Skeletal muscle tissue (tissue), 4 donors: ENCODE results near the gene TRIO. TPM values are rescaled to one million over a fixed set of nuclear protein-coding genes. Genes with fewer than 3 reads are reported as not detected.

Experiments
- H3K27ac ChIP-seq: one replicate; pipeline ENCODE4 v1.7.0; 2013; ENCODE audit warnings: mild to moderate bottlenecking, low read depth, low read length, inconsistent platforms
- H3K27me3 ChIP-seq, 3 donors: one replicate each; pipeline ENCODE4 v1.7.0; 2013; ENCODE audit warnings: low read length in 3 of 3; ENCODE audit not compliant: control insufficient read depth in 3 of 3, insufficient read depth in 3 of 3
- H3K36me3 ChIP-seq, 3 donors: one replicate each; pipeline ENCODE4 v1.7.0; 2013; ENCODE audit warnings: low read length in 3 of 3; ENCODE audit not compliant: control insufficient read depth in 3 of 3, insufficient read depth in 3 of 3
- H3K4me1 ChIP-seq, 3 donors: one replicate each; pipeline ENCODE4 v1.7.0; 2013; ENCODE audit warnings: low read length in 3 of 3, mild to moderate bottlenecking in 3 of 3; ENCODE audit not compliant: control insufficient read depth in 3 of 3, insufficient read depth in 3 of 3
- H3K4me3 ChIP-seq, 3 donors: one replicate each; pipeline ENCODE4 v1.7.0; 2013; ENCODE audit warnings: low read length in 3 of 3
- H3K9ac ChIP-seq, 3 donors: one replicate each; pipeline ENCODE4 v1.7.0; 2013; ENCODE audit warnings: low read length in 3 of 3, mild to moderate bottlenecking in 3 of 3, moderate library complexity in 2 of 3, low read depth in 1 of 3
- H3K9me3 ChIP-seq, 3 donors: one replicate each; pipeline ENCODE4 v1.7.0; 2013; ENCODE audit warnings: low read length in 3 of 3; ENCODE audit not compliant: control insufficient read depth in 3 of 3
- total RNA-seq: library from RNA; depleted of rRNA; stranded (reverse); fragments of >200 nt; gene quantifications from one replicate; pipeline ENCODE4 v1.2.3, GENCODE V29; 2014
- donor health status: Osteomylitis.

Gene TRIO
- total RNA-seq, 1 donor from 2014 or later: 200 TPM

- Histone ChIP-seq H3K9me3 (no peaks in the 10 kb centered on the region), H3K4me3 (no peak overlapping the region), H3K4me1 (no peaks in the 10 kb centered on the region), H3K9ac (no peak overlapping the region), H3K27me3 (no peaks in the 10 kb centered on the region), H3K36me3 (peaks cover 3 to 16% (median 5%) of the 10 kb centered on the region in 3 donors), H3K27ac (no peak overlapping the region)
These were observed 208.0 kb downstream of the TRIO start for GRCh38 chr5:14351086-14351661.

- Histone ChIP-seq H3K27ac (no peak overlapping the region), H3K9ac (no peak overlapping the region), H3K36me3 (peaks cover 3 to 16% (median 5%) of the 10 kb centered on the region in 3 donors), H3K4me1 (peaks cover 0 to 2% (median 0%) of the 10 kb centered on the region in 3 donors), H3K9me3 (no peaks in the 10 kb centered on the region), H3K4me3 (no peak overlapping the region), H3K27me3 (no peaks in the 10 kb centered on the region)
These were observed 208.9 kb downstream of the TRIO start for GRCh38 chr5:14351845-14352712.

DNA sequence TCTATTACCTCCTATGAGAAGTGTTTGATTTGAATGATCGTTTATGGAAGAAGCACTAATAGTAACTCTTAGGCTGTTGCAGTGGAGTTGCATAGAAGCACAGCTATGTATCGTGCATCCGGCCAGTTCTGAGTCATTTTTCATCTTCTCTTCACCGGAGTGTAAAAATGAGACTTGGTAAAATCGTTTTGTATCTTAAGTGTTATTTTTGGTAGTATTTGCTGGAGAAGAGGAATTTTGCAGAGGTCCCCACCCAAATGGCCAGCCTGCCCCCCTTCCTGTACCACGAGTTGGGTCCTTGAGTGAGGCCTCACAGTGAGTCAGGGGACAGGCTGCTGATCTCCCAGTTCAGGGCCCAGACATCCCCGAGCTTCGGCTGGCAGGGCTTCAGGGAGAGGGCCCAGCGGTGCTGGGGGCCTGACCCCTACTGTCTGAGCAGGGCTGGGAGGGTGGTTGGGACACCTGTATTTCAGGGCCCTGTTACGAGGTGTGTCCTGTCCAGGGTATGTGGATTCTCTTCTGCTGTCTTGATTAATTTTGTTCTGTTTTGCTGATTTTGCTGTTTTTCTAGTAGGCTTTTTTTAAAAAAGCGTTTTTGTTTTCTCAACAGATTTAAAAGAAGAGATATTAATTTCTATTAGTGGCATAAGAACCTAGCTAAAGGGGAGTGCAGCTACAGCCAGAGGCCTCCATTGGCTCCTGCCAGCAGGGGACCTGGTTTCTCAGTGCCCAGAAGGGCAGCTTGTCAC lies 210.8 kb downstream of the TRIO start:
- Histone ChIP-seq H3K9ac (no peak overlapping the region), H3K9me3 (no peaks in the 10 kb centered on the region), H3K4me1 (peaks cover 0 to 5% (median 0%) of the 10 kb centered on the region in 3 donors), H3K27me3 (no peaks in the 10 kb centered on the region), H3K27ac (no peak overlapping the region), H3K4me3 (no peak overlapping the region), H3K36me3 (peaks cover 0 to 9% (median 2%) of the 10 kb centered on the region in 3 donors)

GRCh38 chr5:14355391-14355790 lies 212.2 kb downstream of the TRIO start:
- Histone ChIP-seq H3K9me3 (no peaks in the 10 kb centered on the region), H3K4me1 (peaks cover 0 to 5% (median 0%) of the 10 kb centered on the region in 3 donors), H3K36me3 (peaks cover 13 to 17% (median 14%) of the 10 kb centered on the region in 3 donors), H3K9ac (no peak overlapping the region), H3K27ac (no peak overlapping the region), H3K4me3 (no peak overlapping the region), H3K27me3 (no peaks in the 10 kb centered on the region)

DNA sequence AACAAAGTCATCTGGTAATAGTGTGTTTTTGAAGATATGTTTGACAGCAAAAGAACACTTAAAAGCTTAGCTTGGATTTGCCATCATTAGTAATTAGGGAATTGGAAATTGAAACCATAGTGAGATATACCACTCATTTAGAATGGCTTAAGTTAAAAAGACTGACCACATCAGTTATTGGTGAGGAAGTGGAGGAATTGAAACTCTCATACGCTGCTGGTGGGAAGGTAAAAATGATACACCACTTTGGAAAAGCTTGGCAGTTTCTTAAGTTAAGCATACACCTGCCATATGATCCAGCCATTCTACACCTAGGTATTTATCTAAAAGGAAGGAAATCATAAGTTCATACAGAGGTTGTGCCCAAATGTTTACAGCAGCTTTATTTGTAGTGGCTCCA lies 213.2 kb downstream of the TRIO start:
- Histone ChIP-seq H3K9ac (no peak overlapping the region), H3K9me3 (no peaks in the 10 kb centered on the region), H3K36me3 (peaks cover 14 to 23% (median 19%) of the 10 kb centered on the region in 3 donors), H3K4me1 (peaks cover 0 to 5% (median 0%) of the 10 kb centered on the region in 3 donors), H3K27ac (no peak overlapping the region), H3K4me3 (no peak overlapping the region), H3K27me3 (no peaks in the 10 kb centered on the region)

DNA sequence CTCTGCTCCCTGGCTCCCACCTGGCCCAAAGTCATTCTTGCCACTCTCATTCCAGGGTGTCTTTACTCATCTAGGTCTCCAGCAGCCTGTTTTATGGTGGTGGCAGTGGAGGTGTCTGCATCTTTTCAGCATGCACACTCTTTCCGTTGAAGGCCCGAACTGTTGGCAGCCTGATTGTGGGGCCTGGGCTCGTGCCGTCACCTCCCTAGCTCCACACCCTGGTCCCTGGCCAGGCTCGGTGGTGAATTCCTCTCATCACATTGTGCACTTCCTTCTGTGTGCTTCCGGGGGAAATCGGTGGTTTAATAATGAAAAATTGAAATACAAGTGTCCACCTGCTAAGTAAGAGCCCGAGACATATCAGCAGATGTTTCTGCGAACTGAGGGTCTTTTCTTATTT lies 214.3 kb downstream of the TRIO start:
- no peaks in the 10 kb centered on the region for H3K9me3 ChIP-seq
- H3K9ac ChIP-seq: no peak overlapping the region
- peaks cover 14 to 29% (median 19%) of the 10 kb centered on the region in 3 donors for H3K36me3 ChIP-seq
- H3K27me3 ChIP-seq: no peaks in the 10 kb centered on the region
- H3K4me3 ChIP-seq: no peak overlapping the region
- no peak overlapping the region for H3K27ac ChIP-seq
- peaks cover 0 to 5% (median 0%) of the 10 kb centered on the region in 3 donors for H3K4me1 ChIP-seq

DNA sequence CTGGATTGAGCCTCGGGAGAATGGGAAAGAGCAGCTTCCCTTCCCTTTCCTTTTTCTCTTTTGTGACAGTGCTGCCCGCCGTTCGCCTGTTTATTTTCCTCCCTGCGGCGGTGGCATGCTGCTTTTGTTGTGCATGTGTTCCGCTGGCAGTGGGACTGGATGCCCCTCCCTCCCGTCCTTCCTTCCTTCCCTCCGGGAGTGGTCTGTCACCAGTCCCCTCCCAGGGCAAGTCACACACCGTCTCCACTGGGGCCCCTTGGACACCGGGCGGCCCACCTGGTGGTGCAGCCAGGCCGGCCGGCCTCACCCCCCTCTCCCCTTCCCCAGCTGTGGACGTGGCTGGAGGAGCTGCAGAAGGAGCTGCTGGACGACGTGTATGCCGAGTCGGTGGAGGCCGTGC lies 214.7 kb downstream of the TRIO start:
- H3K4me3 ChIP-seq: no peak overlapping the region
- no peaks in the 10 kb centered on the region for H3K27me3 ChIP-seq
- H3K36me3 ChIP-seq: peaks cover 14 to 29% (median 19%) of the 10 kb centered on the region in 3 donors
- no peaks in the 10 kb centered on the region for H3K9me3 ChIP-seq
- H3K27ac ChIP-seq: no peak overlapping the region
- peaks cover 0 to 5% (median 0%) of the 10 kb centered on the region in 3 donors for H3K4me1 ChIP-seq
- no peak overlapping the region for H3K9ac ChIP-seq

- H3K36me3 ChIP-seq: peaks cover 14 to 28% (median 20%) of the 10 kb centered on the region in 3 donors
- no peaks in the 10 kb centered on the region for H3K9me3 ChIP-seq
- H3K4me3 ChIP-seq: no peak overlapping the region
- H3K4me1 ChIP-seq: peaks cover 0 to 5% (median 0%) of the 10 kb centered on the region in 3 donors
- no peaks in the 10 kb centered on the region for H3K27me3 ChIP-seq
- no peak overlapping the region for H3K27ac ChIP-seq
- H3K9ac ChIP-seq: no peak overlapping the region
These were observed 215.4 kb downstream of the TRIO start for GRCh38 chr5:14358536-14358935.

- Histone ChIP-seq H3K4me1 (peaks cover 0 to 5% (median 0%) of the 10 kb centered on the region in 3 donors), H3K4me3 (no peak overlapping the region), H3K9ac (no peak overlapping the region), H3K27me3 (no peaks in the 10 kb centered on the region), H3K36me3 (peaks cover 16 to 35% (median 27%) of the 10 kb centered on the region in 3 donors), H3K27ac (no peak overlapping the region), H3K9me3 (no peaks in the 10 kb centered on the region)
These were observed 216.2 kb downstream of the TRIO start for GRCh38 chr5:14359069-14360043.
